ENCODE results near the gene CMBL. TPM values are rescaled to one million over a fixed set of nuclear protein-coding genes. Genes with fewer than 3 reads are reported as not detected.

Gene CMBL
- total and polyA plus RNA-seq, 8 donors = 2.7 to 153 (median 19.0) TPM; not detected in 1

- Histone ChIP-seq H3K4me1 (peaks cover 22 to 51% (median 38%) of the 10 kb centered on the region in 4 donors), H3K27me3 (peaks cover 0 to 8% (median 3%) of the 10 kb centered on the region in 3 donors), H3K36me3 (no peaks in the 10 kb centered on the region), H3K4me3 (no peak overlapping the region), H3K27ac (no peak overlapping the region), H3K9me3 (no peaks in the 10 kb centered on the region)
- DNase-seq = no peak
- 86 to 97% (median 90%) methylated on average over 5 of the region's 5 CpGs for WGBS, 5 donors
- TF ChIP-seq, protein P1, sequence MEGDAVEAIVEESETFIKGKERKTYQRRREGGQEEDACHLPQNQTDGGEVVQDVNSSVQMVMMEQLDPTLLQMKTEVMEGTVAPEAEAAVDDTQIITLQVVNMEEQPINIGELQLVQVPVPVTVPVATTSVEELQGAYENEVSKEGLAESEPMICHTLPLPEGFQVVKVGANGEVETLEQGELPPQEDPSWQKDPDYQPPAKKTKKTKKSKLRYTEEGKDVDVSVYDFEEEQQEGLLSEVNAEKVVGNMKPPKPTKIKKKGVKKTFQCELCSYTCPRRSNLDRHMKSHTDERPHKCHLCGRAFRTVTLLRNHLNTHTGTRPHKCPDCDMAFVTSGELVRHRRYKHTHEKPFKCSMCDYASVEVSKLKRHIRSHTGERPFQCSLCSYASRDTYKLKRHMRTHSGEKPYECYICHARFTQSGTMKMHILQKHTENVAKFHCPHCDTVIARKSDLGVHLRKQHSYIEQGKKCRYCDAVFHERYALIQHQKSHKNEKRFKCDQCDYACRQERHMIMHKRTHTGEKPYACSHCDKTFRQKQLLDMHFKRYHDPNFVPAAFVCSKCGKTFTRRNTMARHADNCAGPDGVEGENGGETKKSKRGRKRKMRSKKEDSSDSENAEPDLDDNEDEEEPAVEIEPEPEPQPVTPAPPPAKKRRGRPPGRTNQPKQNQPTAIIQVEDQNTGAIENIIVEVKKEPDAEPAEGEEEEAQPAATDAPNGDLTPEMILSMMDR (IDR thresholded peaks at IDR 0.05) = no peak
- TF ChIP-seq EP300 (IDR thresholded peaks at IDR 0.05) (no peak), POLR2A (IDR thresholded peaks at IDR 0.05) (no peak), POLR2AphosphoS5 (IDR thresholded peaks at IDR 0.05) (no peak)
- intact Hi-C loops (cut with DNase I; ENCODE audit: low total_unique reads) = no loop called here
These were observed 20.6 kb upstream of the CMBL start for GRCh38 chr5:10328323-10328722.

DNA sequence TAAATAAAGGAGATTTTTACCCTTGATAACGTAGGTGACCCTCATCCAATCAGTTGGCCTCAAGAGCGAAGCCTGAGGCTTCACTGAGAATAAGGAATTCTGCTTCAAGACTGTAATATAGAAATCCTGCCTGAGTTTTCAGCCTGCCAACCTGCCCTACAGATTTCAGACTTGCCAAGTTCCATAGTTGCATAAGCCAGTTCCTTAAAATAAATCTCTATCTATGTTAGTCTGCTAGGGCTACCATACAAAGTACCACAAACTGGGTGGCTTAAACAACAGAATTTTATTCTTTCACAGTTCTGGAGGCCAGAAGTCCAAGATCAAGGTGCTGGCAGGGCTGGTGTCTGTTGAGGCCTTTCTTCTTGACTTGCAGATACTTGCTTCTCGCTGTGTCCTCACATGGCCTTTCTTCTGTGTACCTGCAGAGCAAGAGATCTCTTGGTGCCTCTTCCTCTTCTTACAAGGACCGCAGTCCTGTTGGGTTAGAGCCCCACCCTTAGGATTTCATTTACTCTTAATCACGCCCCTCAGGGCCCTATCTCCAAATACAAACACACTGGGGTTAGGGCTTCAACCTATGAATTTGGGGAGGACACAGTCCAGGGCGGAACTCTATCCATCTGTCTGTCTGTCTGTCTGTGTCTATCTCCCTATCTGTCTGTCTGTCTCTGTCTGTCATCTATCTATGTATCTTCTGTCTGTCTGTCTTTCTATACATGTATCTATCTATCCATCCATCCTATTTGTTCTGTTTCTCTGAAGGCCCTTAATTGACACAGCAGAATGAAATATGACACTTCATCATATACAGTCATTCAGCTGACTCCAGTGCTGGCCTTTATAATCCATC is 17.0 kb upstream of the CMBL start:
- no peaks in the 10 kb centered on the region for H3K9me3 ChIP-seq
- no peaks in the 10 kb centered on the region for H3K36me3 ChIP-seq
- intact Hi-C loops (cut with DNase I; ENCODE audit: low total_unique reads) = no loop called here
- no peaks in the 10 kb centered on the region for H3K27me3 ChIP-seq
- H3K4me1 ChIP-seq = peaks cover 0 to 16% (median 8%) of the 10 kb centered on the region in 4 donors
- TF ChIP-seq POLR2A (IDR thresholded peaks at IDR 0.05) (no peak), POLR2AphosphoS5 (IDR thresholded peaks at IDR 0.05) (no peak), EP300 (IDR thresholded peaks at IDR 0.05) (no peak)
- TF ChIP-seq, protein P1 (IDR thresholded peaks at IDR 0.05) = no peak
- no peak overlapping the region for H3K4me3 ChIP-seq
- DNase-seq = no peak
- H3K27ac ChIP-seq = no peak overlapping the region
- WGBS, 5 donors = 65 to 70% (median 69%) methylated on average over 6 of the region's 6 CpGs

- Histone ChIP-seq H3K4me3 (no peak overlapping the region), H3K27ac (no peak overlapping the region), H3K36me3 (no peaks in the 10 kb centered on the region), H3K4me1 (peaks cover 0 to 16% (median 5%) of the 10 kb centered on the region in 4 donors), H3K27me3 (no peaks in the 10 kb centered on the region), H3K9me3 (no peaks in the 10 kb centered on the region)
- no peak for DNase-seq
- intact Hi-C loops (cut with DNase I; ENCODE audit: low total_unique reads) = no loop called here
- 60 to 75% (median 70%) methylated on average over 6 of the region's 6 CpGs for WGBS, 5 donors
- TF ChIP-seq, protein P1 (IDR thresholded peaks at IDR 0.05) = no peak
- TF ChIP-seq POLR2A (IDR thresholded peaks at IDR 0.05) = no peak
- TF ChIP-seq EP300 (IDR thresholded peaks at IDR 0.05) = no peak
- no peak for TF ChIP-seq POLR2AphosphoS5 (IDR thresholded peaks at IDR 0.05)
These were observed 16.1 kb upstream of the CMBL start for GRCh38 chr5:10323588-10324488.

DNA sequence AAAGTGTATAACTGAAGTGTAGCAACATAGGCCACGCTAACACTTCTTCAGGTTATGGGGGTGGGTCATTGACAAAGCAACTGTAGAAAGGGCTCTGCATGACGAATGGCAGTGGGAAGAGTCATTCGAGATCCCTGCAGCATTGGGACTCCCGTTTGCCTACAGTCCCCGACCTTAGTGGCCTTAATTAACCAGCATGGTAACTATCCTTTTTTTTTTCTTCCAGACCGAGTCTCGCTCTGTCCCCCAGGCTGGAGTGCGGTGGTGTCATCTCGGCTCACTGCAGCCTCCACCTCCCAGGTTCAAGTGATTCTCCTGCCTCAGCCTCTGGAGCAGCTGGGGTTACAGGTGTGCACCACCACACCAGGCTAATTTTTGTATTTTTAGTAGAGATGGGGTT is 14.2 kb upstream of the CMBL start:
- peaks cover 0 to 16% (median 5%) of the 10 kb centered on the region in 4 donors for H3K4me1 ChIP-seq
- intact Hi-C loops (cut with DNase I; ENCODE audit: low total_unique reads) = no loop called here
- H3K9me3 ChIP-seq = no peaks in the 10 kb centered on the region
- H3K27ac ChIP-seq = no peak overlapping the region
- no peak overlapping the region for H3K4me3 ChIP-seq
- H3K27me3 ChIP-seq = no peaks in the 10 kb centered on the region
- no peaks in the 10 kb centered on the region for H3K36me3 ChIP-seq
- 81 to 91% (median 82%) methylated on average over 9 of the region's 9 CpGs for WGBS, 5 donors
- TF ChIP-seq, protein P1 (IDR thresholded peaks at IDR 0.05) = no peak
- TF ChIP-seq POLR2A (IDR thresholded peaks at IDR 0.05) = no peak
- no peak for TF ChIP-seq POLR2AphosphoS5 (IDR thresholded peaks at IDR 0.05)
- TF ChIP-seq EP300 (IDR thresholded peaks at IDR 0.05) = no peak
- DNase-seq = no peak
